ENCODE data around the gene FGD2.

FGD2 gene

GRCh38 chr6:36967757-36968156 is 37.7 kb upstream of the FGD2 start:
- Histone ChIP-seq H3K9ac (no peak overlapping the region), H3K79me2 (ENCODE audit: insufficient read depth, low read depth) (no peaks in the 10 kb centered on the region), H3K4me3 (IDR thresholded peaks at IDR 0.05; ENCODE audit: insufficient read depth, low read depth, low read length) (no peak overlapping the region), H3K36me3 (ENCODE audit: insufficient read depth) (no peaks in the 10 kb centered on the region; the same call in 1 of the 2 replicates), H4K20me1 (ENCODE audit: insufficient read depth) (no peaks in the 10 kb centered on the region), H3K4me2 (no peak overlapping the region), H2AFZ (ENCODE audit: low read depth) (no peak overlapping the region), H3K4me1 (ENCODE audit: low read depth, poor library complexity, severe bottlenecking) (peaks cover 6% of the 10 kb centered on the region), H3K27me3 (ENCODE audit: insufficient read depth, low read depth) (no peaks in the 10 kb centered on the region), H3K27ac (no peak overlapping the region)
- TF ChIP-seq, protein P1, sequence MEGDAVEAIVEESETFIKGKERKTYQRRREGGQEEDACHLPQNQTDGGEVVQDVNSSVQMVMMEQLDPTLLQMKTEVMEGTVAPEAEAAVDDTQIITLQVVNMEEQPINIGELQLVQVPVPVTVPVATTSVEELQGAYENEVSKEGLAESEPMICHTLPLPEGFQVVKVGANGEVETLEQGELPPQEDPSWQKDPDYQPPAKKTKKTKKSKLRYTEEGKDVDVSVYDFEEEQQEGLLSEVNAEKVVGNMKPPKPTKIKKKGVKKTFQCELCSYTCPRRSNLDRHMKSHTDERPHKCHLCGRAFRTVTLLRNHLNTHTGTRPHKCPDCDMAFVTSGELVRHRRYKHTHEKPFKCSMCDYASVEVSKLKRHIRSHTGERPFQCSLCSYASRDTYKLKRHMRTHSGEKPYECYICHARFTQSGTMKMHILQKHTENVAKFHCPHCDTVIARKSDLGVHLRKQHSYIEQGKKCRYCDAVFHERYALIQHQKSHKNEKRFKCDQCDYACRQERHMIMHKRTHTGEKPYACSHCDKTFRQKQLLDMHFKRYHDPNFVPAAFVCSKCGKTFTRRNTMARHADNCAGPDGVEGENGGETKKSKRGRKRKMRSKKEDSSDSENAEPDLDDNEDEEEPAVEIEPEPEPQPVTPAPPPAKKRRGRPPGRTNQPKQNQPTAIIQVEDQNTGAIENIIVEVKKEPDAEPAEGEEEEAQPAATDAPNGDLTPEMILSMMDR (conservative IDR thresholded peaks at IDR 0.05; ENCODE audit: low read depth, low read length) = no peak

DNA sequence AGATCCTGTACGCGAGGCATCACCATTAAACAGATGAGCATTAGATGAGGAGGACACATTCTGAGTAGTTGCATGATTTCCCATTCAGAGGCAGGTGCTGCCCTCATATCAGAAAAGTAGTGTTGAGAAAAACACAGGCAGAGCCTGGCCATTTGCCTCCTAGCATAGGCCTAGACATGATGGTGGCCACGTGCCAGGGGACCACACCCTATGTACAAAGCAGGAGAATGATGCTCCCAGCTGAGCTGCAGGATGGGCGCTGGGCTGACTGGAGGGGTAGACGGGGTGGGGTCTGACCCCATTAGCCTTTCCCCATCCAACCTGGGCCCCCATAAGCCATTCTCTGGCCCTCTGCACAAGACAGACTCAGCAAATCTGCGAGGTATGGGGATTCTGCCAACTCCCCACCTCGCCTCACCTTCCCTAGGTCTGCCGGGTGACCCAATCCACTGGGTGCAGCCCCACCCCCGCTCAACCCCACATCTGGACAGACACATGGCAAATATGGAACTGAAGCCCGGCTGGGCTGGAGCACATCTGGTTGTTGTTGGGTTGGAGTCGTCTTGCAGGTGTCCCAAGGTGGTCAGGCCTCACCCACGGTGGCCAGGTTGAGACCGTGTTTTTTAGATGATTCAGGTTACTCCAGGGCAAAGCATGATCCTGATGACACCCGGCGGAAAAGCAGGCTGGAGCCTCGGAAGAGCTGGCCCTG is 37.0 kb upstream of the FGD2 start:
- TF ChIP-seq, protein P1 (conservative IDR thresholded peaks at IDR 0.05; ENCODE audit: low read depth, low read length) = no peak
- Histone ChIP-seq H3K4me1 (ENCODE audit: low read depth, poor library complexity, severe bottlenecking) (peaks cover 6% of the 10 kb centered on the region), H3K4me2 (no peak overlapping the region), H3K36me3 (ENCODE audit: insufficient read depth) (no peaks in the 10 kb centered on the region; the same call in 1 of the 2 replicates), H4K20me1 (ENCODE audit: insufficient read depth) (no peaks in the 10 kb centered on the region), H3K4me3 (IDR thresholded peaks at IDR 0.05; ENCODE audit: insufficient read depth, low read depth, low read length) (no peak overlapping the region), H3K79me2 (ENCODE audit: insufficient read depth, low read depth) (no peaks in the 10 kb centered on the region), H3K27ac (no peak overlapping the region), H3K9ac (no peak overlapping the region), H3K27me3 (ENCODE audit: insufficient read depth, low read depth) (no peaks in the 10 kb centered on the region), H2AFZ (ENCODE audit: low read depth) (no peak overlapping the region)

DNA sequence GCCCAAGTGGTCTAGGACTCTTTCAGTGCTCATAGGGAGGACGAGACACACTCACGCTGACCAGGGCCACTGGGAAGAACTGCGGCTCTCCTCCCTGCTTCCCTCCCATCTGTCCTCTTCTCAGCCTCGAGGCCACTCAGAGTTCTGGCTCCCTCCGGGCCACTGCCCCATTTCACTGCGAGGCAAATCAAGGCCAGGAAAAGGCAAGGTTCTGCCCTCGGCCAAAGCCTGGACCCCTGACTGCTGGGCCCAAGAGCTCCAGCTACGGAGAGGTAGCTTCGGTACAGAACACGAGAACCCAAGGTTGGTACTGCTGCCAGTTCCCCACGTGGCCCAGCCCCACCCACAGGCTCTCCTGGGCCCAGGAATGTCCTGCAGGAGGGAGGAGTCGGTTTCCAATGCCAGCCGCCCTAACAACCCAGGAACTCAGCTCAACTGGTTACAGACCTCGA is 36.2 kb upstream of the FGD2 start:
- no peaks in the 10 kb centered on the region for H3K79me2 ChIP-seq (ENCODE audit: insufficient read depth, low read depth)
- no peak overlapping the region for H3K4me2 ChIP-seq
- peaks cover 2% of the 10 kb centered on the region; the same call in 1 of the 2 replicates for H3K36me3 ChIP-seq (ENCODE audit: insufficient read depth)
- H3K4me1 ChIP-seq (ENCODE audit: low read depth, poor library complexity, severe bottlenecking) = no peaks in the 10 kb centered on the region
- TF ChIP-seq, protein P1 (conservative IDR thresholded peaks at IDR 0.05; ENCODE audit: low read depth, low read length) = no peak
- H3K9ac ChIP-seq = no peak overlapping the region
- no peak overlapping the region for H3K27ac ChIP-seq
- H3K4me3 ChIP-seq (IDR thresholded peaks at IDR 0.05; ENCODE audit: insufficient read depth, low read depth, low read length) = no peak overlapping the region
- H2AFZ ChIP-seq (ENCODE audit: low read depth) = no peak overlapping the region
- H4K20me1 ChIP-seq (ENCODE audit: insufficient read depth) = no peaks in the 10 kb centered on the region
- no peaks in the 10 kb centered on the region for H3K27me3 ChIP-seq (ENCODE audit: insufficient read depth, low read depth)

DNA sequence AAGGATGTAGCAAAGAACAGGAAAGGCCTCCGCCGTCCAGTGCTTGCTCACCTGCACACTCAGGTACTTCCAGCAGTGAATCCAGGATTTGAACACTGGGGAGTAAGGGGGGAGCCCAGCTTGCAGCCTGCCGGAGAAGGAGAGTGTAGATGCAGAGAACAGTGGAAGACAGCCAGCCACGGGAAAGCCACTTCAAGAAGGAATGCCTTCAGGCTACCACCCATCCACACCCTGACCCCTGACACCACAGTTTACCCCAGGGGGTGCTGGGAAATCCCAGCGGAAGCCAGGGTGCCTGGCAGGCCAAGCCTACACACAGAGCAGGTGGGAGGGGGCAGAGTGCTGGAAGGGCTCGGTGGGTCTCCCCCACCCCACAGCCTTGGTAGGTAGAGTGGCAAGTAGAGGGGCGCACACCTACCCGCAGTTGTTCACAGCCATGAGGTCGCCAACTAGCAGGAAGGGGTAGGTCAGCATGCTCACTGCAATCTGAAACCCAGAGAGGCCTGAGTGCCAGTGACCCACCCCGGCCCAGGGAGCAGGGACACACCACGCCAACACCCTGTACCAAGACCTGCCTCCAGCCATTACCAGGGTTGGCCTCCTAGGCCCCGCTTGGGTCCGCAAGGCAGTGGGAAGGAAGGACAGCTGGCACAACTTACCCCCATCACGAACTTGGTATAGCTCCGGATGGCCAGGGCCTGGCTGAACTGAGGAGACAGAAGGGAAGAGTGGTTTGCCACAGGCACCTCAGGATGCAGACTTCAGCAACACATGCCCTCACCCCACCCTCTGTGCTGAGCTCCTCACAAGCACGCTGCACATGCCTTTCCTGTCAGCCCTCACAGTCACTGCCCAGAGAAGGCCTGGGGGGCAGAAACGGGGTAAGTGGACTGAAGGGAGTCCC is 35.2 kb upstream of the FGD2 start:
- Histone ChIP-seq H3K4me3 (IDR thresholded peaks at IDR 0.05; ENCODE audit: insufficient read depth, low read depth, low read length) (no peak overlapping the region), H3K36me3 (ENCODE audit: insufficient read depth) (peaks cover 9% of the 10 kb centered on the region; the same call in 1 of the 2 replicates), H3K27me3 (ENCODE audit: insufficient read depth, low read depth) (no peaks in the 10 kb centered on the region), H3K79me2 (ENCODE audit: insufficient read depth, low read depth) (no peaks in the 10 kb centered on the region), H3K4me2 (no peak overlapping the region), H3K9ac (no peak overlapping the region), H3K27ac (no peak overlapping the region), H2AFZ (ENCODE audit: low read depth) (no peak overlapping the region), H4K20me1 (ENCODE audit: insufficient read depth) (no peaks in the 10 kb centered on the region), H3K4me1 (ENCODE audit: low read depth, poor library complexity, severe bottlenecking) (no peaks in the 10 kb centered on the region)
- TF ChIP-seq, protein P1 (conservative IDR thresholded peaks at IDR 0.05; ENCODE audit: low read depth, low read length) = no peak
